Spinal cord (tissue), 10 donors: ENCODE measurements around the gene RAD51B. TPM values are rescaled to one million over a fixed set of nuclear protein-coding genes. Genes with fewer than 3 reads are reported as not detected.
A peak's percentile ranks its signal among the peaks of the same experiment; 100 is the strongest.
"Not testable (repeated sequence)": the region's sequence is repeated elsewhere in the genome, so short reads cannot be mapped to it uniquely, and the experiment has no call there.

Experiments
- DNase-seq, 6 donors: peaks; one replicate each; pipeline versions ENCODE4 v3.0.0 to v3.0.0-alpha.2; 2013 to 2015; ENCODE audit warnings: low spot score in 6 of 6, low read depth in 4 of 6
- H3K27ac ChIP-seq: one replicate; pipeline ENCODE4 v1.5.1; 2013; ENCODE audit warnings: low read depth, low read length, control low read depth
- H3K27me3 ChIP-seq: one replicate; pipeline ENCODE4 v1.6.1; 2013; ENCODE audit warnings: low read length; ENCODE audit not compliant: control insufficient read depth, insufficient read depth
- H3K36me3 ChIP-seq: one replicate; pipeline ENCODE4 v1.6.1; 2013; ENCODE audit warnings: low read length; ENCODE audit not compliant: control insufficient read depth, insufficient read depth
- H3K4me1 ChIP-seq: one replicate; pipeline ENCODE4 v1.6.1; 2013; ENCODE audit warnings: low read length; ENCODE audit not compliant: control insufficient read depth, insufficient read depth
- H3K4me3 ChIP-seq: one replicate; pipeline ENCODE4 v1.5.1; 2013; ENCODE audit warnings: low read depth, low read length, control low read depth
- H3K9me3 ChIP-seq: one replicate; pipeline ENCODE4 v1.6.1; 2013; ENCODE audit warnings: low read length; ENCODE audit not compliant: control insufficient read depth, insufficient read depth
- WGBS: methylation state at CpG from one replicate; pipeline ENCODE4 v1.1.5; 2013; ENCODE audit warnings: missing lambda C conversion rate; ENCODE audit not compliant: insufficient coverage; 5-methylcytosine and 5-hydroxymethylcytosine counted together
- polyA plus RNA-seq, 2 donors: library from polyadenylated mRNA; unstranded; fragments of 120-200 nt; gene quantifications; one replicate each; pipeline ENCODE4 v1.2.1, GENCODE V29; 2013; ENCODE audit not compliant: insufficient read length in 2 of 2
- total RNA-seq, 2 donors: library from RNA; depleted of rRNA in 1 of 2; stranded (reverse); fragments of 120-200 nt in 1 of 2; fragments of >200 nt in 1 of 2; gene quantifications; one replicate each; pipeline versions ENCODE4 v1.2.3 to v1.2.4, GENCODE V29; 2013 to 2014
- donor health status: healthy.

The RAD51B gene
- total and polyA plus RNA-seq, 4 donors = 5.7 to 28.9 (median 14.4) TPM

DNA sequence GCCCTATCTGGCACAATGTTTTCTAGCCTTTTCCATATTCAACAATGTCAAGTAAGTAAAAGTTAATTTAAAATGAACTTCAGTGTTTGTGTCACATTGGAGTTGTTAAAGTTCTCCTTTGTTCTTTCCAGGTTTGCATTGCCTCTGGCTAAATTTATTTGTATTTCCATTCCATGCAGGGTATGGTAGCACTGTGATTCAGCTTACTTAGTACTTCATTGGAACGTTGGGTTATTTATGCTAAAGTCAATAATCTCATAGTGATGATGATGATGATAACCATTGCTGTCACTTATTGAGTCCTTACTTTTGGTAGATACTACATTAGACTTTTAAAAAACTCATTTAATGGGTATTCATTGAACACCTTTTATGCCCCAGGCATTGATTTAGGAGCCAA lies 286.9 kb downstream of the RAD51B start:
- no peaks in the 10 kb centered on the region for H3K36me3 ChIP-seq
- H3K4me3 ChIP-seq = no peak overlapping the region
- no CpG with 5 or more reads among the region's 1 CpG for WGBS
- H3K9me3 ChIP-seq = peaks cover 3% of the 10 kb centered on the region
- H3K4me1 ChIP-seq = no peaks in the 10 kb centered on the region
- H3K27me3 ChIP-seq = no peaks in the 10 kb centered on the region
- no peak for DNase-seq
- H3K27ac ChIP-seq = no peak overlapping the region

DNA sequence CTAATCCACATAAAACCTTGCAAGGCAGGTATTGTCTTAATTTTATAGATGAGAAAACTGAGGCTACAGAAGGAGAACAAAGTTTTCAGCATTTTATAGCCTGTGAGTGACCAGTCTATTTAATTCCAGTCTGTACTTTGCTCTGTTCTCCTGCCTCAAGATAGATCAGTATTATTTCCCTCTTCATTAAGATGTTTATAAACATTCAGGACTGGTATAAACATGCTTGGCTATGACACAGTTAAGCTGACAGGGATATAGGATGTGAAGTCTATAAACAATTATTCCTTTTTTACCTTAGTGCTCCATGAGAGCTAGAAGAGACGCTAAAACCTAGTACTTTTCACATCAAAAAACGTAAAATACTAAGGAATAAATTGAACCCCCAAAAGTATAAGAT lies 287.3 kb downstream of the RAD51B start:
- DNase-seq = no peak
- Histone ChIP-seq H3K27ac (no peak overlapping the region), H3K9me3 (no peaks in the 10 kb centered on the region), H3K4me3 (no peak overlapping the region), H3K27me3 (no peaks in the 10 kb centered on the region), H3K36me3 (no peaks in the 10 kb centered on the region), H3K4me1 (no peaks in the 10 kb centered on the region)
- no CpG with 5 or more reads among the region's 2 CpGs for WGBS

DNA sequence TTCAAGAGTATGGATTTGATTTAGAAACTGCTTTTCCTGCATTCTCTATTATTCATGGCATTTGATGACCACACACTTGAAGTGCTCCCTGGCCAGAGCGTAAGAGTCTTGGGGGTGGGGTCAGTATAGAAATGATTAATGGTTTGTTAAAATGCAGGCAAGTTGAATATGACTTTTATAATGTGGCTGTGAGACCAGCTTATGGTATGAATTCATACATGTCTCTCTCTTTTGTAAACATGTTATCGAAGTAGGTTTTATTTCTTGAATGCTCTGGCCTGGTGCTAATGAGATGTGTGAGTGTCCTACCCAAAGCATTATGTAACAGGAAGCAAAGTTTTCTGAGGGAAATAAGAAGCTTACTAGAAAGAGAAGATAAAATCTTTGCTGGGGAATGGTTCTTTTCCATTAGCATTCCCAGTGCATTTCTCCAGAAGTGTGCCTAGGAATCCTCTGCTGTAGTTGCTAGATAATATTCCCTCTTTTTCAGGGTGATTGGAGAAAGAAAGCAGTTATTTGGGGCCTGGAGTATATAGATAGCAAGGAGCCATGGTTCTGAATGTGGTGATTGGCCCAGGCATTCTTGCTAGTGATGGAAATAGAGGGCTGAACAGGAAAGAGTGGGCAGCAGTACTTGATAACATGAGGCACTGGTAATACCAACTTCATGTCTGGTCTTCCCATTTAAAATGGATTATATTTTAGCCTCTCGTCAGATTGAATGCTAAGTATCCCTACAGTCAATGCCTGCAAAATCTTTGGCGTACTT lies 289.7 kb downstream of the RAD51B start:
- H3K27me3 ChIP-seq = no peaks in the 10 kb centered on the region
- DNase-seq = no peak
- H3K4me3 ChIP-seq = no peak overlapping the region
- no peaks in the 10 kb centered on the region for H3K4me1 ChIP-seq
- no peak overlapping the region for H3K27ac ChIP-seq
- no peaks in the 10 kb centered on the region for H3K9me3 ChIP-seq
- WGBS = 83% methylated on average over 1 of the region's 4 CpGs
- H3K36me3 ChIP-seq = no peaks in the 10 kb centered on the region

DNA sequence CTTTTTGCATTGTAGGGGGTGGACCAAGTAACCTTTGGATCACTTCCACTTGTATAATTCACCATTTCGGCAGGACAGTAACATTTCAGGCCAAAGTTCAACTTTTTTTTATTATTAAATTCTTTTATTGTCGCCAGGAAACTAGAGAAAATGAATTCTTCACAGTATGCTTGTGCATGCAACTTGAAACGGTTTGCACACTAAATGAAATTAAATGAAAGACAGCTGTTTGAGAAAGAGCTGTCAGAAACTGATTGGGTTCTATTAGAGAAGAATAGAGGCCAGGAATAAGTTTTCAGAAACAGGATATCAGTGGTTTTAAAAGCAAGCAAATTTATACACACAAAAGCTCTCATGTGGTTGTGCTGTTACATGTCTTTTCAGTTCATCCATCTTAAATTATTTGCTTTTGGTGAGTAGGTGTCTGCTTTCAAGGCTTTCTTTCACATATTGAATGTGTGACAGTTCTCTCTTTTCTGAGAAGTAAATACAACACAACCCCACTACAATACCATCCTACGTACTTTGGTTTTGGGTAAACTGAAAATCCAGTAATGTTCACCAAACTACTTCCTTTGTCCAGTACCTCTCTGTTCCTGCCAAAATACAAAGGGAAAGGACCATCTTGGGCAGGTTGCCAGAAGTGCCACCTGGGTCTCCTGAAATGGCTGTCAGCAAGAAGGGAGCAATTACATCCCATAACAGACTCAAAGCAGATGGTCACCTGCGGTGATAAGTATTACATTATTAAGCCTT lies 291.7 kb downstream of the RAD51B start:
- peak in 2 of 6 donors; percentile 35 to 65 for DNase-seq
- Histone ChIP-seq H3K9me3 (no peaks in the 10 kb centered on the region), H3K27ac (no peak overlapping the region), H3K4me3 (no peak overlapping the region), H3K4me1 (no peaks in the 10 kb centered on the region), H3K36me3 (no peaks in the 10 kb centered on the region), H3K27me3 (no peaks in the 10 kb centered on the region)
- WGBS = no CpG with 5 or more reads among the region's 5 CpGs

DNA sequence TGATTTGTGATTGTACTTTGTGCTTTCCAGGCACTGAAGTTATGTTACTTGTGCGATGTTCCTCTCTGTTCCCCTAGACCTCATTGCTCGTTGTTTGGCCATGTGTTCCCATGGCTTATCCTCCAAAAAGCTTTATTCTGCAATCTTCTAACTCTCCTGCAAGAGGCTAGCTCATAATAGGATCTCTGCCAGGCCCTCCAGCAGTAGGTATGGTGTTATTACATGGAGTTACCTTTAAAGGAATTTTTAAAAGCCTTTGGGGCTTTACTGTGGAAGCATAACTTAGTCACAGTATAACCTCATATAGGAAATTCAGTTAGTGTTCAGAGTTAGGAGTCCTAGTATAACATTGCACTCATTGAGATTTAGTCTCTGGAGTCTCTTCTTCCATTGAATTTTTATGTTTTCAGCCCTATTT lies 292.3 kb downstream of the RAD51B start:
- no peak overlapping the region for H3K27ac ChIP-seq
- no peaks in the 10 kb centered on the region for H3K27me3 ChIP-seq
- H3K36me3 ChIP-seq = no peaks in the 10 kb centered on the region
- H3K4me1 ChIP-seq = no peaks in the 10 kb centered on the region
- no CpG with 5 or more reads among the region's 2 CpGs for WGBS
- DNase-seq = no peak
- no peak overlapping the region for H3K4me3 ChIP-seq
- no peaks in the 10 kb centered on the region for H3K9me3 ChIP-seq

DNA sequence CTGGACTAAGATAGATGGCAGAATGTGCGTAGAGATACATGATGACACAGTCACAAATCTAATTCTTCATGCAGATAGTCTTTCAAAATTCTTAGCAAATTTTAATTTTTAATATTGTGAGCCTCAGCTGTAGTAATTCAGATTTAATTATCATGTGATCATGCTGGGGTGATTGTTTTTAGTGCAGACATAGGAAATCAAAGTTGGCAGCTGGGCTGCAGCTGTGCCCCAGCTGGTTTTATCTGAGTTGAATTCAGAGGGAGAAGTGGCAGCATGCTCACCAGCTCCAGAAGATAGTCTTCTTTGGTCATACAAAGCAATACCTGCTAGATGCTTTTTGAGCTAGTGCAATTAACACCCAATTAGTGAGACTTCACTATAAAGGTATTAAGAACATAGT lies 292.9 kb downstream of the RAD51B start:
- Histone ChIP-seq H3K4me3 (no peak overlapping the region), H3K27me3 (no peaks in the 10 kb centered on the region), H3K27ac (no peak overlapping the region), H3K9me3 (no peaks in the 10 kb centered on the region), H3K4me1 (no peaks in the 10 kb centered on the region), H3K36me3 (no peaks in the 10 kb centered on the region)
- peak in 1 of 6 donors; percentile 78 for DNase-seq
- no CpG with 5 or more reads among the region's 1 CpG for WGBS

DNA sequence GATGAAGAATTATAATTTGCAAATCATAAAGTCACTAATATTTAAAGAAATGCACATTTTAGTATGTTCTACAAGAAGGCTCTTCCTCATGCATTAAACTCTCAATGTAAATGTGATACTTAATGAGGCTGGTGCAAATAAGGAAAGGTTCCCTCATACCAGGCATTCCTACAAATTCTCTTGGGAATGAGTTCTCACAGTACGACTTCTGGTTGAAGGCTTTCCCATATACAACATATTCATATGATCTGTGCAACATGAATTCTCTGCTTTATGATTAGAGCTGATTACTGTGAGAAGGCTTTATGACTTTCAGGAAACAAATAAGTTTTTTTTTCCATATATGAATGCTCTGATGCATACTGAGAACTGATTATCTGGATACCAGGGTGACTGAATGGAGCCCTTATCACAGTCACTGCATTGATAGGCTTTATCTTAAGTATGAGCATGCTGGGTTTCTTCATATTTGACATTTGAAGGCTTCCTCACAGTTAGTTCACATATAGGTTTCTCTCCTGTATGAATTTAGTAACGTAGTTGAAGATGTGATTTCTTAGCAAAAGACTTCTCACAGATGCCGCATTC lies 293.9 kb downstream of the RAD51B start:
- H3K27me3 ChIP-seq = no peaks in the 10 kb centered on the region
- DNase-seq = no peak
- no peaks in the 10 kb centered on the region for H3K9me3 ChIP-seq
- no peaks in the 10 kb centered on the region for H3K36me3 ChIP-seq
- no peak overlapping the region for H3K4me3 ChIP-seq
- H3K4me1 ChIP-seq = no peaks in the 10 kb centered on the region
- no CpG with 5 or more reads among the region's 3 CpGs for WGBS
- peak overlapping the region; percentile 21 for H3K27ac ChIP-seq

DNA sequence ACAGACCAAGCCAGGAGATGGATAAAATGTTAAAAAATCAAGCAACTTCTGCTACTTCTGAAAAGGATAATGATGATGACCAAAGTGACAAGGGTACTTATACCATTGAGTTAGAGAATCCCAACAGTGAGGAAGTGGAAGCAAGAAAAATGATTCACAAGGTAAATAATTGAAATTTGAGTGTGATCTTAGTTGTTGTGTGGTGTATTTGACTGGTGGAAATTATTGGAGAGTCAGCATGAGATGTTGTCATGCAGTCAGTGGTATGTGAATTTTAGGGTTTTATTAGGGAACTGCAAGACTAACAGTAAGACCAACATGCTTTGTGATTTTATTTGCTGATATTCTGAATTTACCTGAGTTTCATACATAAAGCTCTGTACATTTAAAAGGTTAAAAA lies 296.4 kb downstream of the RAD51B start:
- H3K27me3 ChIP-seq, DNase-seq, H3K4me3 ChIP-seq, H3K9me3 ChIP-seq, H3K4me1 ChIP-seq, H3K27ac ChIP-seq, H3K36me3 ChIP-seq: not testable (repeated sequence)

DNA sequence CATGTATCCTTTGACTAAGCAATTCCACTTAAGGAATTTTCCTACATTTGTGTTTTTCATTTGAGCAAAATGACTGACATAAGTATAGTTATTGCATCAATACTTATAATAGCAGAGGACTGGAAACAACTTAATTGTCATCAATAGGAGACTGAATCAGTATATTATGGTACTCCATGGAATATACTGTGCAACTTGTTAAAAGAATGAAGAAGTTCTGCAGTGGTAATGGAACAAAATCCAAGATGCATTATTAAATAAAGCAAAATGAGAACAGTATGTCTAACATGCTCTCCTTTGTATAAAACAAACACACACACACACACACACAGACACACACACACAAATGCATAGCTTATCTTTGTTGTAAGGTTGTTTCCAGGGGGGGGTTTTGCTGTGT lies 303.1 kb downstream of the RAD51B start:
- DNase-seq = no peak
- Histone ChIP-seq H3K27me3 (no peaks in the 10 kb centered on the region), H3K27ac (no peak overlapping the region), H3K9me3 (peaks cover 5% of the 10 kb centered on the region), H3K4me3 (no peak overlapping the region), H3K36me3 (no peaks in the 10 kb centered on the region), H3K4me1 (no peaks in the 10 kb centered on the region)

DNA sequence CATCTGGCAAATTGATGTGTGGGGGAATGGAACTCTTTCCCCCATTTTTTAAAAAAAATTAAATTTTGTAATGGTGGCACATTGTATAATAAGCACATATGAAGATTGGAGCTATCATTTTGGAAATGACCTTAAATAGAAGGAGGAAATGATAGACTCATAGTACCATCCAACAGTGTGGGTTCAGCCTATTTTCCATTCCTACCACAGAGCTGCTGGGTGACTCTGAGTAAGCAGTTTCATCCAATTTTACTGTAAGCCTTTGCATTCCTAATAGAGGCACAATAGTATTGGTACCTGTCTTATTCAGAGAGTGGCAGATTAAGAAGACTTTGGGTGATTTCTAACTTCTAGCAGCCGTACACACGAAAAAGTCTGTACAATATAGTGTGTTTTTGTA lies 304.5 kb downstream of the RAD51B start:
- no peaks in the 10 kb centered on the region for H3K36me3 ChIP-seq
- H3K4me1 ChIP-seq = no peaks in the 10 kb centered on the region
- no peak overlapping the region for H3K4me3 ChIP-seq
- no peaks in the 10 kb centered on the region for H3K27me3 ChIP-seq
- WGBS = no CpG with 5 or more reads among the region's 2 CpGs
- peaks cover 5% of the 10 kb centered on the region for H3K9me3 ChIP-seq
- no peak overlapping the region for H3K27ac ChIP-seq
- DNase-seq = no peak
